ENCODE measurements around the gene RELA. TPM values are rescaled to one million over a fixed set of nuclear protein-coding genes. Genes with fewer than 3 reads are reported as not detected.

The RELA gene
- total and polyA plus RNA-seq, 2 of the 4 experiments (the other 2 are of a cell fraction): 8.6 to 53.0 TPM

GRCh38 chr11:65609665-65610064 is 53.1 kb downstream of the RELA start:
- dilution Hi-C loops (cut with HindIII; ENCODE audit: low sequenced_read_pairs, unreplicated experiment): no loop called here
- Histone ChIP-seq H3K18ac (ENCODE audit: low read depth, low read length) (no peak overlapping the region), H2BK15ac (ENCODE audit: low read depth, low read length) (no peak overlapping the region), H3K9me3 (ENCODE audit: control insufficient read depth, insufficient read depth, low read length) (no peaks in the 10 kb centered on the region), H2AFZ (replicated peaks; ENCODE audit: low read length, poor library complexity) (no peak overlapping the region), H3K14ac (replicated peaks; ENCODE audit: low read depth, low read length) (no peak overlapping the region), H3K4me1 (ENCODE audit: control insufficient read depth, insufficient read depth, low read length) (peaks cover 21% of the 10 kb centered on the region), H3K4me3 (ENCODE audit: insufficient read depth, low read depth, low read length) (no peak overlapping the region), H2AK9ac (replicated peaks; ENCODE audit: low read depth, low read length, poor library complexity) (no peak overlapping the region), H4K5ac (ENCODE audit: low read depth, low read length) (no peak overlapping the region), H3K36me3 (ENCODE audit: control insufficient read depth, insufficient read depth, low read length) (peaks cover 26% of the 10 kb centered on the region), H2BK5ac (ENCODE audit: low read depth, low read length, poor library complexity, severe bottlenecking) (no peak overlapping the region), H3K9ac (ENCODE audit: low read depth, low read length) (no peak overlapping the region), H3K4me2 (ENCODE audit: low read depth, low read length) (no peak overlapping the region), H4K8ac (ENCODE audit: low read depth in 2 of 2, low read length in 2 of 2) (no peak overlapping the region), H2BK20ac (ENCODE audit: low read depth, low read length) (no peak overlapping the region), H3K79me1 (ENCODE audit: low read depth in 1 of 2, low read length in 2 of 2) (peaks cover 13 to 78% of the 10 kb centered on the region in 2 experiments), H3K27me3 (ENCODE audit: control insufficient read depth, insufficient read depth, low read length) (no peaks in the 10 kb centered on the region), H3K56ac (ENCODE audit: extremely low read depth, insufficient read depth, low read length) (no peak overlapping the region), H3K27ac (ENCODE audit: insufficient read depth, low read length) (no peak overlapping the region), H4K91ac (ENCODE audit: insufficient read depth, low read depth, low read length) (no peak overlapping the region), H3K9me1 (ENCODE audit: insufficient read depth, low read length) (0 out of 2 replicates have a peak, but pooled peaks cover 14% of the 10 kb centered on the region), H2AK5ac (ENCODE audit: low read depth, low read length) (no peak overlapping the region), H3K23ac (ENCODE audit: low read depth, low read length) (no peak overlapping the region), H3K4ac (ENCODE audit: low read depth, low read length) (no peak overlapping the region), H2BK120ac (ENCODE audit: low read depth, low read length) (no peak overlapping the region), H4K20me1 (ENCODE audit: insufficient read depth, low read length) (peaks cover 40% of the 10 kb centered on the region)
- WGBS, 2 experiments (ENCODE audit: extremely low coverage in 2 of 2, insufficient read length in 1 of 2): 84% methylated on average over 3 of the region's 5 CpGs; no CpG with 5 or more reads in 1 of the 2 experiments
- in situ Hi-C loops (cut with MboI; ENCODE audit: low sequenced_read_pairs): no loop called here
- ChIA-PET POLR2A (ENCODE audit: unreplicated experiment) (interaction anchor here (0.6 kb wide), 1 partner anchor 187 kb away, joined by 3 read pairs; the partner anchor contains the start of gene NEAT1), CTCF (no interaction called here)
- BruUV-seq (replicated peaks): no TSS peak
- no peak for DNase-seq
- no peak for TF ChIP-seq CTCF (conservative IDR thresholded peaks at IDR 0.05; ENCODE audit: low read depth, low read length)
- no peak for TF ChIP-seq MXI1 (IDR thresholded peaks at IDR 0.05; ENCODE audit: borderline replicate concordance, low read depth, low read length)
- TF ChIP-seq CHD1 (IDR thresholded peaks at IDR 0.05; ENCODE audit: low read depth, low read length): no peak
- no peak for TF ChIP-seq RFX5 (IDR thresholded peaks at IDR 0.05; ENCODE audit: low read depth, low read length)
- no peak for TF ChIP-seq CEBPB (IDR thresholded peaks at IDR 0.05; ENCODE audit: low read depth, low read length)
- no peak for TF ChIP-seq MAFK (IDR thresholded peaks at IDR 0.05; ENCODE audit: low read depth, low read length)
- no peak for TF ChIP-seq RCOR1 (IDR thresholded peaks at IDR 0.05; ENCODE audit: insufficient replicate concordance, low read length)
- TF ChIP-seq ELK1 (IDR thresholded peaks at IDR 0.05; ENCODE audit: borderline replicate concordance, low read depth, low read length): no peak
- TF ChIP-seq MAZ (IDR thresholded peaks at IDR 0.05; ENCODE audit: borderline replicate concordance, low read depth, low read length): no peak
- no peak for TF ChIP-seq NFE2L2 (IDR thresholded peaks at IDR 0.05; ENCODE audit: low read depth, low read length)
- TF ChIP-seq SMC3 (IDR thresholded peaks at IDR 0.05; ENCODE audit: low read depth, low read length): no peak
- no peak for TF ChIP-seq BHLHE40 (IDR thresholded peaks at IDR 0.05; ENCODE audit: low read depth, low read length)
- TF ChIP-seq USF2 (IDR thresholded peaks at IDR 0.05; ENCODE audit: low read depth, low read length): no peak
- TF ChIP-seq POLR2A (IDR thresholded peaks at IDR 0.05; ENCODE audit: low read depth, low read length): no peak
- TF ChIP-seq FOS (IDR thresholded peaks at IDR 0.05; ENCODE audit: low read depth, low read length): no peak
- TF ChIP-seq RAD21 (IDR thresholded peaks at IDR 0.05; ENCODE audit: low read length): no peak
- intact Hi-C loops (cut with micrococcal nuclease): loop anchor here (5.0 kb wide), 1 partner anchor 37 kb away; the partner anchor contains the start of genes FAM89B and ZNRD2
- ATAC-seq (ENCODE audit: low read depth): no peak
